Measurements from ENCODE around the gene PDGFC. TPM values are rescaled to one million over a fixed set of nuclear protein-coding genes. Genes with fewer than 3 reads are reported as not detected.

The PDGFC gene
- total and polyA plus RNA-seq, 2 donors (not counting 3 experiments of a cell fraction or from before 2014, with no cell fraction given) = 2.7 to 5.3 TPM

GRCh38 chr4:156972379-156973015 is 898 bp upstream of the PDGFC start:
- Histone ChIP-seq H3K4me1 (ENCODE audit: control insufficient read depth, extremely low read depth, insufficient read depth, low read length) (peaks cover 41% of the 10 kb centered on the region), H3K27ac (ENCODE audit: insufficient read depth, low read depth, low read length) (no peak overlapping the region), H4K20me1 (replicated peaks; ENCODE audit: control insufficient read depth, extremely low read depth, insufficient read depth, low read length) (no peaks in the 10 kb centered on the region), H3K9ac (replicated peaks; ENCODE audit: extremely low read depth, insufficient read depth, low read length) (peak overlapping the region; percentile 87), H3K79me2 (ENCODE audit: control insufficient read depth, insufficient read depth, low read length) (peaks cover 24% of the 10 kb centered on the region), H3K9me1 (replicated peaks; ENCODE audit: control insufficient read depth, extremely low read depth, insufficient read depth, low read length) (no peaks in the 10 kb centered on the region), H3K9me3 (replicated peaks; ENCODE audit: control insufficient read depth, insufficient read depth, low read length) (no peaks in the 10 kb centered on the region), H3K27me3 (ENCODE audit: control insufficient read depth in 2 of 2, insufficient read depth in 2 of 2, low read length in 2 of 2) (no peaks in the 10 kb centered on the region), H3K4me2 (ENCODE audit: insufficient read depth, low read length) (peak overlapping the region; percentile 80), H2AFZ (ENCODE audit: low read depth, low read length) (peak overlapping the region; percentile 27), H3K4me3 (replicated peaks in 1 of 3; ENCODE audit: insufficient read depth in 1 of 3, low read depth in 1 of 3, low read length in 3 of 3) (peak overlapping the region; percentile 18 to 71 (median 53)), H3K36me3 (ENCODE audit: control insufficient read depth in 2 of 2, extremely low read depth in 1 of 2, insufficient read depth in 2 of 2, low read length in 2 of 2) (no peaks in the 10 kb centered on the region)
- DNase-seq (ENCODE audit: low read depth, low spot score) = no peak
- dilution Hi-C loops (cut with MboI; ENCODE audit: extremely low pct_ligation_motif_present, low sequenced_read_pairs) (no loop called here), intact Hi-C loops (cut with micrococcal nuclease) (loop anchor here (5.0 kb wide), 3 partner anchors 230 to 1020 kb away; partner anchors contain the start of gene CTSO)
- no TSS peak for BruUV-seq (replicated peaks)
- CTCF ChIA-PET = interaction anchor here (0.8 to 7.0 kb wide), 8 partner anchors 9 to 497 kb away, joined by 3 to 203 read pairs (median 14); no protein-coding TSS in a partner anchor
- TF ChIP-seq FOS (IDR thresholded peaks at IDR 0.05; ENCODE audit: borderline replicate concordance, insufficient read depth, low read length) = no peak
- FAIRE-seq = no peak
- POLR2A ChIA-PET = no interaction called here

DNA sequence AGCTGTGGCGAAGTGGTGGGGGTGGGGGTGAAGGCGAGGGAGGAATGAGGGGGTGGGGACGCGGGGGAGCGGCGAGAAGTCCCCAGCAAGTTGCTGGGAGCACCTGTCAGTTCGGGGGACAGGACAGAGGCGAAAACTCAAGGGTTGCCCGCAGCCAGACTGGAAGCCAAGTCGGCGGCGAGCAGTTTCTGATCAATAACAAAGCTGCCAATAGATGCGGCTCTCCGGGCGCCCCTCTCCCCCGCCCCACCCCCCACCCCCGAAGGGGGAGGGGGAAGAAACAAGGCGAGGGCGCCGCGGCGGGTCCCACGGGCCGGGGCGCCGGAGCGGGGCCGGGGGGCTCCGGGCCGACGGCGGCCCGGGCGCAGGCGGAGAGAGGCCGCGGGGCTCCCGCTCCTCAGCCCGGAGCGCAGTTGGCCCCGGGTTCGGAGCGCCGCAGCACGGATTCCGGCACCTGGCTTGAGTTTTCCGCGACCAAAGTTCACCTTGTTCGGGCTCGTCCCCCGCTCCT is 379 bp downstream of the PDGFC start:
- CTCF ChIA-PET = interaction anchor here (0.7 to 7.0 kb wide), 16 partner anchors 17 to 1008 kb away, joined by 3 to 203 read pairs (median 4); no protein-coding TSS in a partner anchor
- H3K9me3 ChIP-seq (replicated peaks; ENCODE audit: control insufficient read depth, insufficient read depth, low read length) = no peaks in the 10 kb centered on the region
- peak overlapping the region; percentile 1 for H3K27ac ChIP-seq (ENCODE audit: insufficient read depth, low read depth, low read length)
- TF ChIP-seq GATA2 (IDR thresholded peaks at IDR 0.05; ENCODE audit: insufficient read depth, insufficient read length, low read depth, low read length) (no peak), JUN (IDR thresholded peaks at IDR 0.05; ENCODE audit: borderline replicate concordance, insufficient read depth, insufficient read length, low read depth) (no peak), POLR2AphosphoS5 (IDR thresholded peaks at IDR 0.05; ENCODE audit: insufficient read depth, low read depth, low read length) (no peak), MYC (IDR thresholded peaks at IDR 0.05; ENCODE audit: low read depth, low read length) (no peak), EZH2 (IDR thresholded peaks at IDR 0.05; ENCODE audit: borderline replicate concordance, low read depth, low read length, severe bottlenecking) (no peak), FOS (IDR thresholded peaks at IDR 0.05; ENCODE audit: borderline replicate concordance, insufficient read depth, low read length) (no peak), POLR2A (IDR thresholded peaks at IDR 0.05; ENCODE audit: low read depth, low read length) (no peak)
- TF ChIP-seq, protein P1, sequence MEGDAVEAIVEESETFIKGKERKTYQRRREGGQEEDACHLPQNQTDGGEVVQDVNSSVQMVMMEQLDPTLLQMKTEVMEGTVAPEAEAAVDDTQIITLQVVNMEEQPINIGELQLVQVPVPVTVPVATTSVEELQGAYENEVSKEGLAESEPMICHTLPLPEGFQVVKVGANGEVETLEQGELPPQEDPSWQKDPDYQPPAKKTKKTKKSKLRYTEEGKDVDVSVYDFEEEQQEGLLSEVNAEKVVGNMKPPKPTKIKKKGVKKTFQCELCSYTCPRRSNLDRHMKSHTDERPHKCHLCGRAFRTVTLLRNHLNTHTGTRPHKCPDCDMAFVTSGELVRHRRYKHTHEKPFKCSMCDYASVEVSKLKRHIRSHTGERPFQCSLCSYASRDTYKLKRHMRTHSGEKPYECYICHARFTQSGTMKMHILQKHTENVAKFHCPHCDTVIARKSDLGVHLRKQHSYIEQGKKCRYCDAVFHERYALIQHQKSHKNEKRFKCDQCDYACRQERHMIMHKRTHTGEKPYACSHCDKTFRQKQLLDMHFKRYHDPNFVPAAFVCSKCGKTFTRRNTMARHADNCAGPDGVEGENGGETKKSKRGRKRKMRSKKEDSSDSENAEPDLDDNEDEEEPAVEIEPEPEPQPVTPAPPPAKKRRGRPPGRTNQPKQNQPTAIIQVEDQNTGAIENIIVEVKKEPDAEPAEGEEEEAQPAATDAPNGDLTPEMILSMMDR (IDR thresholded peaks at IDR 0.05; ENCODE audit: extremely low read depth in 1 of 2, insufficient read depth in 1 of 2, low read depth in 1 of 2, low read length in 2 of 2) = no peak
- TF ChIP-seq, protein P2, sequence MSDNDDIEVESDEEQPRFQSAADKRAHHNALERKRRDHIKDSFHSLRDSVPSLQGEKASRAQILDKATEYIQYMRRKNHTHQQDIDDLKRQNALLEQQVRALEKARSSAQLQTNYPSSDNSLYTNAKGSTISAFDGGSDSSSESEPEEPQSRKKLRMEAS (IDR thresholded peaks at IDR 0.05; ENCODE audit: insufficient read depth, insufficient read length) = no peak
- dilution Hi-C loops (cut with MboI; ENCODE audit: extremely low pct_ligation_motif_present, low sequenced_read_pairs) (no loop called here), intact Hi-C loops (cut with micrococcal nuclease) (loop anchor here (1.0 to 5.0 kb wide), 6 partner anchors 28 to 1019 kb away; partner anchors contain the start of gene CTSO)
- no peaks in the 10 kb centered on the region for H3K36me3 ChIP-seq (ENCODE audit: control insufficient read depth in 2 of 2, extremely low read depth in 1 of 2, insufficient read depth in 2 of 2, low read length in 2 of 2)
- H3K4me1 ChIP-seq (ENCODE audit: control insufficient read depth, extremely low read depth, insufficient read depth, low read length) = peaks cover 37% of the 10 kb centered on the region
- BruUV-seq (replicated peaks) = no TSS peak
- peak overlapping the region; percentile 18 to 71 (median 53) for H3K4me3 ChIP-seq (replicated peaks in 1 of 3; ENCODE audit: insufficient read depth in 1 of 3, low read depth in 1 of 3, low read length in 3 of 3)
- H2AFZ ChIP-seq (ENCODE audit: low read depth, low read length) = peak overlapping the region; percentile 27
- POLR2A ChIA-PET = no interaction called here
- DNase-seq (ENCODE audit: low read depth, low spot score) (no peak), FAIRE-seq (no peak)
- peak overlapping the region; percentile 87 for H3K9ac ChIP-seq (replicated peaks; ENCODE audit: extremely low read depth, insufficient read depth, low read length)
- no peaks in the 10 kb centered on the region for H4K20me1 ChIP-seq (replicated peaks; ENCODE audit: control insufficient read depth, extremely low read depth, insufficient read depth, low read length)
- peak overlapping the region; percentile 80 for H3K4me2 ChIP-seq (ENCODE audit: insufficient read depth, low read length)
- H3K27me3 ChIP-seq (ENCODE audit: control insufficient read depth in 2 of 2, insufficient read depth in 2 of 2, low read length in 2 of 2) = no peaks in the 10 kb centered on the region
- H3K9me1 ChIP-seq (replicated peaks; ENCODE audit: control insufficient read depth, extremely low read depth, insufficient read depth, low read length) = no peaks in the 10 kb centered on the region
- peaks cover 28% of the 10 kb centered on the region for H3K79me2 ChIP-seq (ENCODE audit: control insufficient read depth, insufficient read depth, low read length)

Measured in endothelial cell of umbilical vein (primary cell).